Activated naive CD4-positive, alpha-beta T cell treated with anti-CD3 and anti-CD28 coated beads, Interleukin-2, amount 50 U/mL, for 16 hours (primary cell): ENCODE results near the gene CNKSR2.
A peak's percentile ranks its signal among the peaks of the same experiment; 100 is the strongest.

Experiments
- DNase-seq: peaks from one replicate; pipeline ENCODE4 v3.0.0-alpha.2; 2020

Gene CNKSR2

GRCh38 chrX:21616386-21616785, 242.2 kb downstream of the CNKSR2 start:
- DNase-seq, result no peak

- DNase-seq, result no peak
Measured at GRCh38 chrX:21620234-21620633, 246.0 kb downstream of the CNKSR2 start.

- no peak for DNase-seq
Measured at GRCh38 chrX:21623778-21624501, 249.7 kb downstream of the CNKSR2 start.

GRCh38 chrX:21632027-21632426, 257.8 kb downstream of the CNKSR2 start:
- no peak for DNase-seq

GRCh38 chrX:21638311-21638710, 264.1 kb downstream of the CNKSR2 start:
- no peak for DNase-seq

- DNase-seq, result no peak
Measured at GRCh38 chrX:21639775-21640174, 265.6 kb downstream of the CNKSR2 start.

- DNase-seq, result no peak
Measured at GRCh38 chrX:21645431-21645830, 271.2 kb downstream of the CNKSR2 start.

GRCh38 chrX:21645886-21646285, 271.7 kb downstream of the CNKSR2 start:
- no peak for DNase-seq

- peak; percentile 5 for DNase-seq
Measured at GRCh38 chrX:21655901-21656586, 281.8 kb downstream of the CNKSR2 start.

GRCh38 chrX:21656587-21657317, 282.5 kb downstream of the CNKSR2 start:
- DNase-seq, result peak; percentile 7

GRCh38 chrX:21657318-21658151, 283.3 kb downstream of the CNKSR2 start:
- peak; percentile 21 for DNase-seq

GRCh38 chrX:21658152-21658737, 284.0 kb downstream of the CNKSR2 start, which contains the start of gene KLHL34:
TSS of gene KLHL34 (minus strand) at chrX:21658330. CDS start at chrX:21657788, 542 bp downstream.
- DNase-seq, result peak; percentile 18

GRCh38 chrX:21658746-21659145, 284.5 kb downstream of the CNKSR2 start:
- peak; percentile 13 for DNase-seq

GRCh38 chrX:21659320-21659719, 285.1 kb downstream of the CNKSR2 start:
- DNase-seq, result no peak

- DNase-seq, result no peak
Measured at GRCh38 chrX:21660156-21660555, 285.9 kb downstream of the CNKSR2 start.

GRCh38 chrX:21661316-21661715, 287.1 kb downstream of the CNKSR2 start:
- no peak for DNase-seq

- DNase-seq, result no peak
Measured at GRCh38 chrX:21662761-21663160, 288.5 kb downstream of the CNKSR2 start.

- DNase-seq, result no peak
Measured at GRCh38 chrX:21666252-21666651, 292.0 kb downstream of the CNKSR2 start.

- DNase-seq, result no peak
Measured at GRCh38 chrX:21666679-21667078, 292.5 kb downstream of the CNKSR2 start.

- DNase-seq, result no peak
Measured at GRCh38 chrX:21674430-21675186, 300.4 kb downstream of the CNKSR2 start.

- DNase-seq, result no peak
Measured at GRCh38 chrX:21675931-21676330, 301.7 kb downstream of the CNKSR2 start.
